Subcutaneous abdominal adipose tissue (tissue), 5 donors: Measurements from ENCODE around the gene MYL6B.

Experiments
- H3K27ac ChIP-seq: one replicate; pipeline ENCODE4 v1.7.0; 2013; ENCODE audit warnings: low read depth, mild to moderate bottlenecking, inconsistent platforms, low read length, moderate library complexity
- H3K27me3 ChIP-seq, 5 donors: one replicate each; pipeline ENCODE4 v1.7.0; 2013; ENCODE audit warnings: low read length in 5 of 5, inconsistent platforms in 1 of 5; ENCODE audit not compliant: control insufficient read depth in 5 of 5, insufficient read depth in 4 of 5
- H3K36me3 ChIP-seq, 5 donors: one replicate each; pipeline ENCODE4 v1.7.0; 2013; ENCODE audit warnings: low read length in 5 of 5; ENCODE audit not compliant: control insufficient read depth in 5 of 5, insufficient read depth in 5 of 5
- H3K4me1 ChIP-seq, 5 donors: one replicate each; pipeline ENCODE4 v1.7.0; 2013; ENCODE audit warnings: low read length in 5 of 5, mild to moderate bottlenecking in 3 of 5, moderate library complexity in 1 of 5; ENCODE audit not compliant: control insufficient read depth in 5 of 5, insufficient read depth in 5 of 5
- H3K4me3 ChIP-seq, 5 donors: one replicate each; pipeline ENCODE4 v1.7.0; 2013; ENCODE audit warnings: low read length in 5 of 5, low read depth in 1 of 5
- H3K9ac ChIP-seq, 5 donors: one replicate each; pipeline ENCODE4 v1.7.0; 2013; ENCODE audit warnings: low read length in 5 of 5, mild to moderate bottlenecking in 4 of 5, moderate library complexity in 3 of 5
- H3K9me3 ChIP-seq, 5 donors: one replicate each; pipeline ENCODE4 v1.7.0; 2013; ENCODE audit warnings: low read length in 5 of 5; ENCODE audit not compliant: control insufficient read depth in 5 of 5
- donor health status: healthy.
- donor health status: healthy.
- donor health status: healthy.
- donor health status: healthy.
- donor health status: healthy.

Gene MYL6B

GRCh38 chr12:56121204-56121870, 31.1 kb upstream of the MYL6B start:
- H3K9ac ChIP-seq = no peak overlapping the region

GRCh38 chr12:56122637-56123036, 29.8 kb upstream of the MYL6B start:
- no peaks in the 10 kb centered on the region for H3K9me3 ChIP-seq
- H3K36me3 ChIP-seq = peaks cover 0 to 28% (median 17%) of the 10 kb centered on the region in 5 donors
- H3K4me3 ChIP-seq = no peak overlapping the region
- H3K27me3 ChIP-seq = no peaks in the 10 kb centered on the region
- peak overlapping the region in 2 of 5 donors; percentile 25 to 36 for H3K9ac ChIP-seq
- H3K27ac ChIP-seq = peak overlapping the region; percentile 51
- H3K4me1 ChIP-seq = peaks cover 28 to 73% (median 57%) of the 10 kb centered on the region in 5 donors

More at GRCh38 chr12:56121204-56121870, 31.1 kb upstream of the MYL6B start:
- Histone ChIP-seq H3K36me3 (peaks cover 0 to 28% (median 17%) of the 10 kb centered on the region in 5 donors), H3K27me3 (no peaks in the 10 kb centered on the region), H3K9me3 (no peaks in the 10 kb centered on the region), H3K4me1 (peaks cover 16 to 67% (median 51%) of the 10 kb centered on the region in 5 donors), H3K4me3 (no peak overlapping the region), H3K27ac (no peak overlapping the region)

GRCh38 chr12:56124133-56124532, 28.3 kb upstream of the MYL6B start:
- Histone ChIP-seq H3K36me3 (peaks cover 0 to 28% (median 17%) of the 10 kb centered on the region in 5 donors), H3K4me1 (peaks cover 20 to 69% (median 55%) of the 10 kb centered on the region in 5 donors), H3K9ac (no peak overlapping the region), H3K27ac (no peak overlapping the region), H3K27me3 (no peaks in the 10 kb centered on the region), H3K4me3 (no peak overlapping the region), H3K9me3 (no peaks in the 10 kb centered on the region)

- H3K4me1 ChIP-seq = peaks cover 21 to 72% (median 59%) of the 10 kb centered on the region in 5 donors
- peaks cover under 1 to 27% (median 19%) of the 10 kb centered on the region in 5 donors for H3K36me3 ChIP-seq
- no peaks in the 10 kb centered on the region for H3K9me3 ChIP-seq
- peak overlapping the region; percentile 92 for H3K27ac ChIP-seq
- H3K27me3 ChIP-seq = no peaks in the 10 kb centered on the region
- H3K9ac ChIP-seq = peak overlapping the region in 3 of 5 donors; percentile 23 to 49 (median 30)
- H3K4me3 ChIP-seq = peak overlapping the region in 3 of 5 donors; percentile 54 to 97 (median 93)
These were observed 25.6 kb upstream of the MYL6B start for GRCh38 chr12:56126732-56127239.

- Histone ChIP-seq H3K27me3 (no peaks in the 10 kb centered on the region), H3K27ac (peak overlapping the region; percentile 92), H3K4me3 (peak overlapping the region; percentile 22 to 97 (median 72)), H3K4me1 (peaks cover 21 to 69% (median 59%) of the 10 kb centered on the region in 5 donors), H3K9ac (peak overlapping the region; percentile 23 to 70 (median 59)), H3K36me3 (peaks cover 3 to 27% (median 23%) of the 10 kb centered on the region in 5 donors), H3K9me3 (no peaks in the 10 kb centered on the region)
These were observed 24.9 kb upstream of the MYL6B start for GRCh38 chr12:56127485-56127887.

GRCh38 chr12:56127888-56128669, 24.3 kb upstream of the MYL6B start, which contains the start of gene ESYT1:
ESYT1 (plus strand) TSS chr12:56128267; CDS start chr12:56128320, 53 bp downstream.
- Histone ChIP-seq H3K4me1 (peaks cover 18 to 68% (median 59%) of the 10 kb centered on the region in 5 donors), H3K27ac (peak within 1 kb of the TSS; percentile 95)

GRCh38 chr12:56128670-56129205, 23.6 kb upstream of the MYL6B start:
- H3K4me1 ChIP-seq = peaks cover 18 to 68% (median 59%) of the 10 kb centered on the region in 5 donors
- H3K9ac ChIP-seq = peak overlapping the region; percentile 73 to 92 (median 84)
- no peaks in the 10 kb centered on the region for H3K9me3 ChIP-seq
- no peaks in the 10 kb centered on the region for H3K27me3 ChIP-seq
- peak overlapping the region; percentile 95 for H3K27ac ChIP-seq
- peaks cover 6 to 38% (median 34%) of the 10 kb centered on the region in 5 donors for H3K36me3 ChIP-seq
- H3K4me3 ChIP-seq = peak overlapping the region; percentile 90 to 98 (median 93)

More at GRCh38 chr12:56127888-56128669, 24.3 kb upstream of the MYL6B start, which contains the start of gene ESYT1:
- H3K9ac ChIP-seq = peak within 1 kb of the TSS; percentile 73 to 92 (median 84)
- peak within 1 kb of the TSS; percentile 90 to 98 (median 93) for H3K4me3 ChIP-seq
- H3K36me3 ChIP-seq = peaks cover 3 to 31% (median 27%) of the 10 kb centered on the region in 5 donors
- H3K9me3 ChIP-seq = no peaks in the 10 kb centered on the region
- no peaks in the 10 kb centered on the region for H3K27me3 ChIP-seq

- H3K27me3 ChIP-seq = no peaks in the 10 kb centered on the region
- peaks cover 18 to 68% (median 58%) of the 10 kb centered on the region in 5 donors for H3K4me1 ChIP-seq
- H3K4me3 ChIP-seq = peak overlapping the region; percentile 90 to 98 (median 93)
- peaks cover 6 to 41% (median 40%) of the 10 kb centered on the region in 5 donors for H3K36me3 ChIP-seq
- peak overlapping the region; percentile 73 to 92 (median 84) for H3K9ac ChIP-seq
- H3K27ac ChIP-seq = peak overlapping the region; percentile 95
- H3K9me3 ChIP-seq = no peaks in the 10 kb centered on the region
These were observed 23.0 kb upstream of the MYL6B start for GRCh38 chr12:56129206-56129941.

- H3K9ac ChIP-seq = peak overlapping the region in 4 of 5 donors; percentile 50 to 87 (median 84)
- no peaks in the 10 kb centered on the region for H3K9me3 ChIP-seq
- H3K27ac ChIP-seq = peak overlapping the region; percentile 95
- peak overlapping the region; percentile 90 to 97 (median 93) for H3K4me3 ChIP-seq
- no peaks in the 10 kb centered on the region for H3K27me3 ChIP-seq
- H3K4me1 ChIP-seq = peaks cover 18 to 62% (median 52%) of the 10 kb centered on the region in 5 donors
- peaks cover 6 to 48% (median 46%) of the 10 kb centered on the region in 5 donors for H3K36me3 ChIP-seq
These were observed 22.4 kb upstream of the MYL6B start for GRCh38 chr12:56129942-56130495.
